GM23248 (cell line): ENCODE data around the gene ENPP4.
"Not testable (repeated sequence)": the region's sequence is repeated elsewhere in the genome, so short reads cannot be mapped to it uniquely, and the experiment has no call there.

Source experiments
- EZH2 ChIP-seq: fragments of 200-600 bp; sonication (generic); IDR thresholded peaks from 2 replicates; pipeline ENCODE4 v1.6.1; 2018; ENCODE audit warnings: antibody characterized with exemption, mild to moderate bottlenecking; ENCODE audit not compliant: insufficient read depth, poor library complexity, severe bottlenecking
- EZH2phosphoT487 ChIP-seq: fragments of 200-600 bp; sonication (generic); IDR thresholded peaks from 2 replicates; pipeline ENCODE4 v1.6.1; 2018; ENCODE audit warnings: antibody characterized with exemption, moderate library complexity, mild to moderate bottlenecking, low read depth; ENCODE audit not compliant: insufficient read depth

DNA sequence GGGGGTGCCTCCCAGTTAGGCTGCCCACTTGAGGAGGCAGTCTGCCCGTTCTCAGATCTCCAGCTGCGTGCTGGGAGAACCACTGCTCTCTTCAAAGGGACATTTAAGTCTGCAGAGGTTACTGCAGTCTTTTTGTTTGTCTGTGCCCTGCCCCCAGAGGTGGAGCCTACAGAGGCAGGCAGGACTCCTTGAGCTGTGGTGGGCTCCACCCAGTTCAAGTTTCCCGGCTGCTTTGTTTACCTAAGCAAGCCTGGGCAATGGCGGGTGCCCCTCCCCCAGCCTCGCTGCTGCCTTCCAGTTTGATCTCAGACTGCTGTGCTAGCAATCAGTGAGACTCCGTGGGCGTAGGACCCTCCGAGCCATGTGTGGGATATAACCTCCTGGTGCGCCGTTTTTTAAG lies 44.1 kb upstream of the ENPP4 start:
- TF ChIP-seq EZH2, EZH2phosphoT487: not testable (repeated sequence)
